ENCODE measurements around the gene PTHLH.

Gene PTHLH

GRCh38 chr12:27934276-27934675 is 38.3 kb downstream of the PTHLH start:
- DNase-seq, result no peak

- DNase-seq, result peak; percentile 3
Measured at GRCh38 chr12:27931390-27931789, 41.1 kb downstream of the PTHLH start.

GRCh38 chr12:27927347-27927746 is 45.2 kb downstream of the PTHLH start:
- no peak for DNase-seq

- DNase-seq, result no peak
Measured at GRCh38 chr12:27924350-27925135, 48.0 kb downstream of the PTHLH start.

- no peak for DNase-seq
Measured at GRCh38 chr12:27922531-27923139, 49.9 kb downstream of the PTHLH start.

- no peak for DNase-seq
Measured at GRCh38 chr12:27919671-27920235, 52.8 kb downstream of the PTHLH start.

- no peak for DNase-seq
Measured at GRCh38 chr12:27915536-27915935, 57.0 kb downstream of the PTHLH start.

- no peak for DNase-seq
Measured at GRCh38 chr12:27915021-27915420, 57.5 kb downstream of the PTHLH start.

- no peak for DNase-seq
Measured at GRCh38 chr12:27913999-27914614, 58.4 kb downstream of the PTHLH start.

GRCh38 chr12:27911397-27911796 is 61.1 kb downstream of the PTHLH start:
- no peak for DNase-seq

All from activated CD4-positive, alpha-beta T cell treated with anti-CD3 and anti-CD28 coated beads, Interleukin-2, amount 50 U/mL, for 16 hours (primary cell).